SU-DHL-6 (cell line): Measurements from ENCODE around the gene OR10S1.
"Not testable (repeated sequence)": the region's sequence is repeated elsewhere in the genome, so short reads cannot be mapped to it uniquely, and the experiment has no call there.

Experiments used
- H2AFZ ChIP-seq: fragments of 200-600 bp; sonication (generic); 2 replicates; pipeline ENCODE4 v1.6.1; 2014; ENCODE audit warnings: low read depth, mild to moderate bottlenecking, moderate library complexity, mixed read lengths, antibody characterized with exemption, low read length; ENCODE audit not compliant: severe bottlenecking
- H3F3A ChIP-seq: fragments of 200-600 bp; shearing (Covaris generic); 2 replicates; pipeline ENCODE4 v1.6.0; 2016; ENCODE audit warnings: antibody characterized with exemption, mild to moderate bottlenecking; ENCODE audit not compliant: insufficient read depth
- H3K27ac ChIP-seq: fragments of 200-600 bp; sonication (generic); 2 replicates; pipeline ENCODE4 v1.5.1; 2016; ENCODE audit warnings: low read depth, mild to moderate bottlenecking, low read length, moderate library complexity, mixed read lengths
- H3K27me3 ChIP-seq: fragments of 200-600 bp; sonication (generic), shearing (Covaris generic); 2 replicates; pipeline ENCODE4 v1.6.0; 2014; ENCODE audit warnings: mild to moderate bottlenecking, low read length
- H3K36me3 ChIP-seq: fragments of 200-600 bp; sonication (generic); 2 replicates; pipeline ENCODE4 v1.6.1; 2014; ENCODE audit warnings: mild to moderate bottlenecking, low read length, mixed read lengths
- H3K4me2 ChIP-seq: fragments of 300-600, 200-600 bp; shearing (Covaris generic), sonication (generic); 2 replicates; pipeline ENCODE4 v1.6.0; 2014; ENCODE audit warnings: low read length, low read depth, mild to moderate bottlenecking; ENCODE audit not compliant: poor library complexity, severe bottlenecking
- H3K4me3 ChIP-seq: fragments of 200-600 bp; sonication (generic); 2 replicates; pipeline ENCODE4 v1.5.1; 2014; ENCODE audit warnings: antibody characterized with exemption, low read length, mild to moderate bottlenecking, mixed read lengths; ENCODE audit not compliant: insufficient read depth, poor library complexity, severe bottlenecking
- H3K79me2 ChIP-seq: fragments of 200-600 bp; sonication (generic); 2 replicates; pipeline ENCODE4 v1.6.1; 2014; ENCODE audit warnings: mild to moderate bottlenecking, low read length, moderate library complexity; ENCODE audit not compliant: insufficient read depth
- H3K9ac ChIP-seq: fragments of 200-600 bp; sonication (generic); 2 replicates; pipeline ENCODE4 v1.7.0; 2014; ENCODE audit warnings: mild to moderate bottlenecking, low read length
- H3K9me2 ChIP-seq: fragments of 200-600 bp; sonication (generic); replicated peaks from 2 replicates; pipeline ENCODE4 v1.6.1; 2014; ENCODE audit warnings: low read length; ENCODE audit not compliant: insufficient read depth
- H3K9me3 ChIP-seq: fragments of 200-600 bp; sonication (generic); 2 replicates; pipeline ENCODE4 v1.6.1; 2014; ENCODE audit warnings: low read length, mixed read lengths; ENCODE audit not compliant: insufficient read depth
- H4K20me1 ChIP-seq: fragments of 200-600 bp; sonication (generic); 2 replicates; pipeline ENCODE4 v1.6.1; 2014; ENCODE audit warnings: low read depth, mild to moderate bottlenecking, antibody characterized with exemption, low read length, moderate library complexity, mixed read lengths
- CTCF ChIP-seq: fragments of 200-600 bp; sonication (generic); IDR thresholded peaks from one replicate; pipeline ENCODE4 v1.5.1; 2017; ENCODE audit warnings: antibody characterized with exemption, mild to moderate bottlenecking, low read length, moderate library complexity; ENCODE audit not compliant: insufficient read depth, poor library complexity, severe bottlenecking
- EZH2phosphoT487 ChIP-seq: fragments of 200-600 bp; sonication (generic), shearing (Covaris generic); conservative IDR thresholded peaks from 2 replicates; pipeline ENCODE4 v1.6.1; 2018; ENCODE audit warnings: mild to moderate bottlenecking, antibody characterized with exemption, low read length, moderate library complexity, mixed read lengths

Gene OR10S1

DNA sequence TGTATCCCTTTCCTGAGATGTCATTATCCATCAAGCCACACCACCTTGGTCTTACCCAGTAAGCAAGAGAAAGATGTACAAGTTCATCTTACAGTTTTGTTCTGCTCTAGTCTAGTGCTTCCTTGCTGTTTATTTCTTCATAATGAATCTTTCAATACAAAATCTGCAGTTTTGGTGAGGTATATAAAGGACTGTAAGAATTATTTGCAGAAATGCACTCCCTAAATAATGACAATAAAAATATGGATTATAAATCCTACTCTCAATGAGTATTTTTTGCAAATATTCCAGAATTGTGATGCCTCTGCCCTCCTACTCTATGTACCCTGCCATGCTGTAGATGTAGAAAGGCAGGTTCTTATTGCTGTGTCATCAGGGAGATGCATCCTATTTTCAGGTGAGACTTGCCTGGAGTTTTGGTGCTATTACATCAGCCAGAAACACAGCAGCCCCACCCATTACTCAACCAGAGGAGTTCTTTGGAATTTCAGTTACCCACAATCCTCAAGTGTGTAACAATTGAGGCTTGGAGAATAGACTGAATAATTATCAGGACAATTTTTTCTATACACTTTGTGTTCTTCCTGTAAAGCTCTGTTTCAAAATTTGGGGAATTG lies at the start of gene OR10S1:
TSS of gene OR10S1 (minus strand) at position 51 of the 617 bp plus-strand sequence. CDS start 117 bp downstream, outside the sequence.
- H3K4me3 ChIP-seq = no peak within 1 kb of the TSS
- H3K9me3 ChIP-seq = no peaks in the 10 kb centered on the region
- no peaks in the 10 kb centered on the region for H3F3A ChIP-seq
- no peak within 1 kb of the TSS for H3K27ac ChIP-seq
- TF ChIP-seq EZH2phosphoT487 (no peak), CTCF (no peak)
- H3K9me2 ChIP-seq = no peaks in the 10 kb centered on the region
- no peak within 1 kb of the TSS for H3K4me2 ChIP-seq
- H4K20me1 ChIP-seq = no peaks in the 10 kb centered on the region
- no peak within 1 kb of the TSS for H3K9ac ChIP-seq
- no peaks in the 10 kb centered on the region for H3K36me3 ChIP-seq
- H3K27me3 ChIP-seq = no peaks in the 10 kb centered on the region
- H3K79me2 ChIP-seq = no peaks in the 10 kb centered on the region
- H2AFZ ChIP-seq = no peak within 1 kb of the TSS

GRCh38 chr11:124026498-124026897 lies 48.9 kb upstream of the OR10S1 start, which contains the start of gene OR10G8:
Gene OR10G8, plus strand, starts transcription at chr11:124026798. Its CDS starts 2,825 bp downstream, at chr11:124029623.
- no peak within 1 kb of the TSS for H2AFZ ChIP-seq
- no peaks in the 10 kb centered on the region for H3F3A ChIP-seq
- no peaks in the 10 kb centered on the region for H3K36me3 ChIP-seq
- H3K4me2 ChIP-seq = no peak within 1 kb of the TSS
- no peaks in the 10 kb centered on the region for H3K9me2 ChIP-seq
- no peaks in the 10 kb centered on the region for H4K20me1 ChIP-seq
- H3K27me3 ChIP-seq = no peaks in the 10 kb centered on the region
- H3K79me2 ChIP-seq = no peaks in the 10 kb centered on the region
- TF ChIP-seq CTCF (no peak), EZH2phosphoT487 (no peak)
- H3K9me3 ChIP-seq = no peaks in the 10 kb centered on the region
- no peak within 1 kb of the TSS for H3K4me3 ChIP-seq
- H3K27ac ChIP-seq = no peak within 1 kb of the TSS
- no peak within 1 kb of the TSS for H3K9ac ChIP-seq

- H3K9ac ChIP-seq, H3K4me3 ChIP-seq, H3K36me3 ChIP-seq, H3K79me2 ChIP-seq, H3K9me3 ChIP-seq, H3K27me3 ChIP-seq, H3K27ac ChIP-seq, H3F3A ChIP-seq, H2AFZ ChIP-seq, H3K4me2 ChIP-seq, H3K9me2 ChIP-seq, H4K20me1 ChIP-seq: not testable (repeated sequence)
Observed at GRCh38 chr11:124015837-124016236, 38.3 kb upstream of the OR10S1 start.

DNA sequence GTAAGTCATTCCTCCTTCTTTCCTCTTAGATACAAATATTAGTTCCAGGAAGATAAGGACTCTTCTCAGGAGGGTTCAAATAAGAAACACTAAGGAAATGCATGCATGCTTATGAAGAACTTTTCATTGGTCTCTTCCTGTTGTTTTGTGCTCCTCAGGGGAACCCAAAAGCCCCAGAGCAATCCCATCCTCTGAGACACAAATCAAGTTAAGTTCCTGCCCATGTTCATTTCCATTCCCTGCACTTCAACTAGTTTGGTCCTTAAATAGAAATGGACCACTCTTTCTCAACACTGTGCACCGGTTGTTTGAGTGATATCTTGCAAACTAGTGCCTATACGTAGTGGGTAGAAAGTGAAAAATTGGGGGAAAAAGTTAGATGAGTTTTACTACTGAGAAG lies 35.1 kb upstream of the OR10S1 start, which contains the start of gene OR10G4:
TSS of gene OR10G4 (plus strand) at position 301 of the 400 bp plus-strand sequence. CDS start 2,578 bp downstream, outside the sequence.
- Histone ChIP-seq H3K27ac (no peak within 1 kb of the TSS), H3K4me3 (no peak within 1 kb of the TSS), H3K36me3 (no peaks in the 10 kb centered on the region), H3K9me2 (no peaks in the 10 kb centered on the region), H3K27me3 (no peaks in the 10 kb centered on the region), H3K9me3 (no peaks in the 10 kb centered on the region), H3F3A (no peaks in the 10 kb centered on the region), H3K4me2 (no peak within 1 kb of the TSS), H3K9ac (no peak within 1 kb of the TSS), H2AFZ (no peak within 1 kb of the TSS), H4K20me1 (no peaks in the 10 kb centered on the region), H3K79me2 (no peaks in the 10 kb centered on the region)
- no peak for TF ChIP-seq EZH2phosphoT487
- TF ChIP-seq CTCF = no peak
